Measurements from ENCODE around the gene XYLT2.

The XYLT2 gene

GRCh38 chr17:50303051-50303450 is 42.9 kb upstream of the XYLT2 start:
- no peak for TF ChIP-seq MYC (IDR thresholded peaks at IDR 0.05; ENCODE audit: low read depth, low read length)
- TF ChIP-seq, protein P1, sequence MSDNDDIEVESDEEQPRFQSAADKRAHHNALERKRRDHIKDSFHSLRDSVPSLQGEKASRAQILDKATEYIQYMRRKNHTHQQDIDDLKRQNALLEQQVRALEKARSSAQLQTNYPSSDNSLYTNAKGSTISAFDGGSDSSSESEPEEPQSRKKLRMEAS (IDR thresholded peaks at IDR 0.05; ENCODE audit: low read depth, low read length): no peak
- TF ChIP-seq POLR2A (IDR thresholded peaks at IDR 0.05; ENCODE audit: extremely low read depth, insufficient read length): no peak
- no peak for TF ChIP-seq CTCF (IDR thresholded peaks at IDR 0.05; ENCODE audit: low read depth, low read length)
- DNase-seq (ENCODE audit: low read depth): no peak
- H3K4me3 ChIP-seq (ENCODE audit: low read depth, low read length): no peak overlapping the region

- no peak for DNase-seq (ENCODE audit: low read depth)
- TF ChIP-seq CTCF (IDR thresholded peaks at IDR 0.05; ENCODE audit: low read depth, low read length): no peak
- H3K4me3 ChIP-seq (ENCODE audit: low read depth, low read length): no peak overlapping the region
Measured at GRCh38 chr17:50303596-50303995, 42.3 kb upstream of the XYLT2 start.

DNA sequence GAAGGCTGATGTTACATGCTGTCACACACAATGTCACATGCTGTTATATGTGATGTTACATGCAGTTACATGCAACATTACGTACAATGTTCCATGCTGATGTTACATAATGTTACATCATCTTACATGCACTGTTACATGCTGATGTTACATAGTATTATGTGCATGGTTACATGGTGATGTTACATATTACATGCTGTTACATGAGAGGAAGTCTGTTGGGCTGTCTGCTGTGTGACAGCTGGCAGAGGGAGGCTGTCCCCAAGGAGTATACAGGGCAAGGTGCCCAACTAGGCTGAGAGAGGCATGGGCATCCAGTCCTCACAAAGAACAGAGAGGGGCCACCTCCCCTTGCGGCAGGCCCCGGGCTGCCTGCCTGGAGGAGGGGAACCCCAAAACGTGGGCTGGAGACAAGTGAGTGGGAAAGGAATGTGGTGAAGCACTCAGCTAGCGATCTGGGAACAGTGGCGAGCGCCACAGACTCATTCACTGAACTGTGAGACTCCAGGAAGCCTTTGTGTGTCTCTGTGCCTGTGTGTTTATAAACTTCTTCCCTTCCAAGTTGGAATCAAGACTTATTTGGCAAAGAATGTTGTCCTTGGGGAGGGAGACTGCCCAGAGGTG is 41.0 kb upstream of the XYLT2 start:
- no peak for TF ChIP-seq CTCF (IDR thresholded peaks at IDR 0.05; ENCODE audit: low read depth, low read length)
- no peak for TF ChIP-seq MYC (IDR thresholded peaks at IDR 0.05; ENCODE audit: low read depth, low read length)
- TF ChIP-seq POLR2A (IDR thresholded peaks at IDR 0.05; ENCODE audit: extremely low read depth, insufficient read length): no peak
- TF ChIP-seq, protein P1 (IDR thresholded peaks at IDR 0.05; ENCODE audit: low read depth, low read length): no peak
- no peak overlapping the region for H3K4me3 ChIP-seq (ENCODE audit: low read depth, low read length)
- no peak for DNase-seq (ENCODE audit: low read depth)

- TF ChIP-seq, protein P1 (IDR thresholded peaks at IDR 0.05; ENCODE audit: low read depth, low read length): no peak
- no peak for TF ChIP-seq MYC (IDR thresholded peaks at IDR 0.05; ENCODE audit: low read depth, low read length)
- TF ChIP-seq POLR2A (IDR thresholded peaks at IDR 0.05; ENCODE audit: extremely low read depth, insufficient read length): no peak
- no peak for TF ChIP-seq CTCF (IDR thresholded peaks at IDR 0.05; ENCODE audit: low read depth, low read length)
- no peak for DNase-seq (ENCODE audit: low read depth)
- no peak overlapping the region for H3K4me3 ChIP-seq (ENCODE audit: low read depth, low read length)
Measured at GRCh38 chr17:50307654-50308053, 38.3 kb upstream of the XYLT2 start.

DNA sequence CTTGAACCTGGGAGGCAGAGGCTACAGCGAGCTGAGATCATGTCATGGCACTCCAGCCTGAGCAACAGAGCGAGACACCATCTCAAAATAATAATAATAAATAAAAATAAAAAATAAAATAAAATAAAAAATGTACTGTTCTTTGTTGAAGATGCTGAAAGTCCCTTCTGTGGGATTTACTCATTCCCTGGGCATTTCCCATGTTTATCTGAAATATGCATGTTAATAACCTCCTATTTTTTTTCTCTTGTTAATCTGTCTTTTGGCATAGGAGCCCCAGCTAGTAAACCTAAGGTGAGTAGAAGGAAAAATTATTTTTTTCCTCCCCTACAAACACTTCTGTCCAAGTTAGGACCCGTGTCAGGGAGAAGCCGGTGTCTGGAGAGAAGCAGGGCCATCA is 37.3 kb upstream of the XYLT2 start:
- TF ChIP-seq, protein P1 (IDR thresholded peaks at IDR 0.05; ENCODE audit: low read depth, low read length): no peak
- TF ChIP-seq POLR2A (IDR thresholded peaks at IDR 0.05; ENCODE audit: extremely low read depth, insufficient read length) (no peak), MYC (IDR thresholded peaks at IDR 0.05; ENCODE audit: low read depth, low read length) (no peak), CTCF (IDR thresholded peaks at IDR 0.05; ENCODE audit: low read depth, low read length) (no peak)
- no peak for DNase-seq (ENCODE audit: low read depth)
- H3K4me3 ChIP-seq (ENCODE audit: low read depth, low read length): no peak overlapping the region

All from NB4 (cell line).